HG03139 (cell line): Measurements from ENCODE around the gene SH3BP4.

ENCODE experiments used
- ATAC-seq: cut with Tn5 transposase; IDR thresholded peaks from one replicate; pipeline ENCODE4 v1.9.1; 2021; ENCODE audit not compliant: unreplicated experiment

Gene SH3BP4

GRCh38 chr2:235082578-235083338 lies 130.9 kb downstream of the SH3BP4 start:
- no peak for ATAC-seq

- no peak for ATAC-seq
These were observed 132.0 kb downstream of the SH3BP4 start for GRCh38 chr2:235083822-235084221.

- ATAC-seq, result no peak
These were observed 132.6 kb downstream of the SH3BP4 start for GRCh38 chr2:235084424-235084823.

GRCh38 chr2:235085476-235085875 lies 133.7 kb downstream of the SH3BP4 start:
- ATAC-seq, result no peak

- ATAC-seq, result no peak
These were observed 134.8 kb downstream of the SH3BP4 start for GRCh38 chr2:235086481-235087184.

- no peak for ATAC-seq
These were observed 136.1 kb downstream of the SH3BP4 start for GRCh38 chr2:235087832-235088495.

GRCh38 chr2:235088496-235088921 lies 136.7 kb downstream of the SH3BP4 start:
- ATAC-seq, result no peak

- ATAC-seq, result no peak
These were observed 139.6 kb downstream of the SH3BP4 start for GRCh38 chr2:235091421-235091820.

- ATAC-seq, result no peak
These were observed 140.2 kb downstream of the SH3BP4 start for GRCh38 chr2:235091983-235092382.

- ATAC-seq, result no peak
These were observed 140.8 kb downstream of the SH3BP4 start for GRCh38 chr2:235092433-235093223.

GRCh38 chr2:235094457-235094856 lies 142.6 kb downstream of the SH3BP4 start:
- no peak for ATAC-seq

- no peak for ATAC-seq
These were observed 143.8 kb downstream of the SH3BP4 start for GRCh38 chr2:235095569-235095968.

GRCh38 chr2:235096447-235096846 lies 144.6 kb downstream of the SH3BP4 start:
- ATAC-seq, result no peak

GRCh38 chr2:235097196-235097595 lies 145.4 kb downstream of the SH3BP4 start:
- no peak for ATAC-seq

- no peak for ATAC-seq
These were observed 146.5 kb downstream of the SH3BP4 start for GRCh38 chr2:235098269-235098668.

GRCh38 chr2:235098736-235099494 lies 147.1 kb downstream of the SH3BP4 start:
- ATAC-seq, result no peak

GRCh38 chr2:235102896-235103295 lies 151.1 kb downstream of the SH3BP4 start:
- ATAC-seq, result no peak
